ENCODE data around the gene GPC6. TPM values are rescaled to one million over a fixed set of nuclear protein-coding genes. Genes with fewer than 3 reads are reported as not detected.

Gene GPC6
- total and polyA plus RNA-seq, 9 of the 15 experiments (the other 6 are each of a cell fraction or from before 2014, with no cell fraction given), result under 0.01 to 0.20 (median 0.01) TPM; not detected in 4

DNA sequence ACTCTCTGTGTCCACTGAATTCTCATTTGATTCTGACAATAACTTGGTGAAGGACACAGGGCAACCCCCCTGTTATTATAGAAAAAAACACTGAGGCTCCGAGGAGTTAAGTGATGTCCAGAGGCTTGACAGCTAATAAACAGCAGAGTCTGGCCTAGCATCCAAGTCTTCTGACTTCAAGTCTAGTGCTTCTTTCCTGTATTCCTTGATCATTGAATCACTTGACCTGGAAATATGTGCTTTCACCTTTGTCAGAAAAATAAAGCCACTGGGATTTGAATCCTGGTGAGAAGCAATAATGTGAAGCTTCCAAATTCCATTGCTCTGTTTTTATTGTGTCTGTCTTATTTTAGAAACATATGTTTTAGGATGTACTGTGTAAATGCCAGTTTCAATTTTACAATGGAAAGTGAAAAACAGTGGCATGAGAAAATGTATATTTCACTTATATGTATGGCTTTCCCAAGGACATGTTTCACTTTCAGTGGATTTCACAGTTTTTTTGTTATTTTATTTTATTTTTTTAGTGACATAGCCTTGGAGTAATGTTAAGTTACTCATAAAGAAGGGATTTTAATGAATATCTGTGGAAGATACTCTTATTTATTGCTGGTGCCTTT is 190.2 kb downstream of the GPC6 start:
- H3K4me2 ChIP-seq (ENCODE audit: insufficient read depth, low read length), result no peak overlapping the region
- BruUV-seq (replicated peaks), result no TSS peak
- H3K9me3 ChIP-seq (replicated peaks; ENCODE audit: control insufficient read depth, insufficient read depth, low read depth, low read length), result no peaks in the 10 kb centered on the region; the same call in 1 of the 2 replicates
- ChIA-PET POLR2A (no interaction called here), CTCF (ENCODE audit: low intra/inter-chr PET ratio) (no interaction called here)
- FAIRE-seq (no peak), DNase-seq (ENCODE audit: extremely low read depth in 1 of 4, low spot score in 3 of 4) (no peak), ATAC-seq (no peak)
- H4K20me1 ChIP-seq (replicated peaks; ENCODE audit: control insufficient read depth, insufficient read depth, low read length), result no peaks in the 10 kb centered on the region
- no CpG with 5 or more reads among the region's 1 CpG for WGBS (ENCODE audit: insufficient coverage, low coverage, missing lambda C conversion rate)
- H3K36me3 ChIP-seq (ENCODE audit: control insufficient read depth, insufficient read depth, low read length), result no peaks in the 10 kb centered on the region
- H3K9ac ChIP-seq (ENCODE audit: insufficient read depth in 1 of 2, low read depth in 2 of 2, low read length in 2 of 2), result no peak overlapping the region
- no peaks in the 10 kb centered on the region for H3K9me1 ChIP-seq (ENCODE audit: control insufficient read depth, insufficient read depth, low read length)
- H3K79me2 ChIP-seq (ENCODE audit: control insufficient read depth, insufficient read depth, low read length), result no peaks in the 10 kb centered on the region
- intact Hi-C loops (cut with micrococcal nuclease), result no loop called here
- no peak overlapping the region for H3K27ac ChIP-seq (ENCODE audit: extremely low read depth, low read depth, low read length)
- no peaks in the 10 kb centered on the region for H3K4me1 ChIP-seq (replicated peaks in 1 of 2; ENCODE audit: control insufficient read depth in 2 of 2, insufficient read depth in 2 of 2, low read length in 2 of 2)
- no peak overlapping the region for H3K4me3 ChIP-seq
- H2AFZ ChIP-seq (ENCODE audit: low read depth, low read length), result no peak overlapping the region
- in situ Hi-C loops (cut with MboI), result loop anchor here (25.0 kb wide), 1 partner anchor 680 kb away; no protein-coding TSS in a partner anchor
- TF ChIP-seq EZH2 (IDR thresholded peaks at IDR 0.05; ENCODE audit: borderline replicate concordance, low read depth, low read length), result no peak
- no peak for TF ChIP-seq NR4A1 (CRISPR knock-in tag; IDR thresholded peaks at IDR 0.05)
- TF ChIP-seq NR4A1 (tag; IDR thresholded peaks at IDR 0.05), result no peak
- TF ChIP-seq XRCC5 (IDR thresholded peaks at IDR 0.05; ENCODE audit: low read depth, low read length), result no peak
- TF ChIP-seq ZNF695 (CRISPR knock-in tag; IDR thresholded peaks at IDR 0.05), result no peak
- TF ChIP-seq SMARCE1 (IDR thresholded peaks at IDR 0.05), result no peak
- TF ChIP-seq, protein P1, sequence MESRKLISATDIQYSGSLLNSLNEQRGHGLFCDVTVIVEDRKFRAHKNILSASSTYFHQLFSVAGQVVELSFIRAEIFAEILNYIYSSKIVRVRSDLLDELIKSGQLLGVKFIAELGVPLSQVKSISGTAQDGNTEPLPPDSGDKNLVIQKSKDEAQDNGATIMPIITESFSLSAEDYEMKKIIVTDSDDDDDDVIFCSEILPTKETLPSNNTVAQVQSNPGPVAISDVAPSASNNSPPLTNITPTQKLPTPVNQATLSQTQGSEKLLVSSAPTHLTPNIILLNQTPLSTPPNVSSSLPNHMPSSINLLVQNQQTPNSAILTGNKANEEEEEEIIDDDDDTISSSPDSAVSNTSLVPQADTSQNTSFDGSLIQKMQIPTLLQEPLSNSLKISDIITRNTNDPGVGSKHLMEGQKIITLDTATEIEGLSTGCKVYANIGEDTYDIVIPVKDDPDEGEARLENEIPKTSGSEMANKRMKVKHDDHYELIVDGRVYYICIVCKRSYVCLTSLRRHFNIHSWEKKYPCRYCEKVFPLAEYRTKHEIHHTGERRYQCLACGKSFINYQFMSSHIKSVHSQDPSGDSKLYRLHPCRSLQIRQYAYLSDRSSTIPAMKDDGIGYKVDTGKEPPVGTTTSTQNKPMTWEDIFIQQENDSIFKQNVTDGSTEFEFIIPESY (CRISPR knock-in tag; IDR thresholded peaks at IDR 0.05), result no peak
- no peak for TF ChIP-seq BRCA1 (IDR thresholded peaks at IDR 0.05)
- no peak for TF ChIP-seq BRCA1 (CRISPR knock-in tag; IDR thresholded peaks at IDR 0.05)
- no peak for TF ChIP-seq ZNF444 (CRISPR knock-in tag; IDR thresholded peaks at IDR 0.05)
- no peak for TF ChIP-seq NCOR1 (IDR thresholded peaks at IDR 0.05)
- no peak for TF ChIP-seq RCOR1 (IDR thresholded peaks at IDR 0.05; ENCODE audit: borderline replicate concordance in 1 of 2, low read depth in 2 of 2, low read length in 2 of 2)
- TF ChIP-seq FOXJ2 (tag; IDR thresholded peaks at IDR 0.05), result no peak
- TF ChIP-seq ZNF197 (CRISPR knock-in tag; IDR thresholded peaks at IDR 0.05; ENCODE audit: low read depth), result no peak
- no peak for TF ChIP-seq BACH1 (tag; IDR thresholded peaks at IDR 0.05)
- TF ChIP-seq HDAC6 (IDR thresholded peaks at IDR 0.05; ENCODE audit: low read depth, low read length), result no peak
- TF ChIP-seq FOS (IDR thresholded peaks at IDR 0.05; ENCODE audit: extremely low read depth, insufficient read length), result no peak
- TF ChIP-seq, protein P2, sequence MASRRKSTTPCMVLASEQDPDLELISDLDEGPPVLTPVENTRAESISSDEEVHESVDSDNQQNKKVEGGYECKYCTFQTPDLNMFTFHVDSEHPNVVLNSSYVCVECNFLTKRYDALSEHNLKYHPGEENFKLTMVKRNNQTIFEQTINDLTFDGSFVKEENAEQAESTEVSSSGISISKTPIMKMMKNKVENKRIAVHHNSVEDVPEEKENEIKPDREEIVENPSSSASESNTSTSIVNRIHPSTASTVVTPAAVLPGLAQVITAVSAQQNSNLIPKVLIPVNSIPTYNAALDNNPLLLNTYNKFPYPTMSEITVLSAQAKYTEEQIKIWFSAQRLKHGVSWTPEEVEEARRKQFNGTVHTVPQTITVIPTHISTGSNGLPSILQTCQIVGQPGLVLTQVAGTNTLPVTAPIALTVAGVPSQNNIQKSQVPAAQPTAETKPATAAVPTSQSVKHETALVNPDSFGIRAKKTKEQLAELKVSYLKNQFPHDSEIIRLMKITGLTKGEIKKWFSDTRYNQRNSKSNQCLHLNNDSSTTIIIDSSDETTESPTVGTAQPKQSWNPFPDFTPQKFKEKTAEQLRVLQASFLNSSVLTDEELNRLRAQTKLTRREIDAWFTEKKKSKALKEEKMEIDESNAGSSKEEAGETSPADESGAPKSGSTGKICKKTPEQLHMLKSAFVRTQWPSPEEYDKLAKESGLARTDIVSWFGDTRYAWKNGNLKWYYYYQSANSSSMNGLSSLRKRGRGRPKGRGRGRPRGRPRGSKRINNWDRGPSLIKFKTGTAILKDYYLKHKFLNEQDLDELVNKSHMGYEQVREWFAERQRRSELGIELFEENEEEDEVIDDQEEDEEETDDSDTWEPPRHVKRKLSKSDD (conservative IDR thresholded peaks at IDR 0.05; ENCODE audit: low read length), result no peak
- no peak for TF ChIP-seq TCF3 (CRISPR knock-in tag; IDR thresholded peaks at IDR 0.05)
- no peaks in the 10 kb centered on the region for H3K27me3 ChIP-seq (ENCODE audit: control insufficient read depth in 2 of 2, insufficient read depth in 2 of 2, low read length in 2 of 2)
